Ishikawa (cell line): ENCODE results near the gene PM20D2.

ENCODE experiments used
- CEBPB ChIP-seq: IDR thresholded peaks from 2 replicates; pipeline ENCODE4 v1.6.1; 2012
- CREB1 ChIP-seq: IDR thresholded peaks from 2 replicates; pipeline ENCODE4 v1.6.1; 2012; ENCODE audit warnings: low read depth
- EGR1 ChIP-seq: IDR thresholded peaks from 2 replicates; pipeline ENCODE4 v1.6.1; 2012
- EP300 ChIP-seq: IDR thresholded peaks from 2 replicates; pipeline ENCODE4 v1.6.1; 2012; ENCODE audit warnings: borderline replicate concordance
- FOXM1 ChIP-seq: IDR thresholded peaks from 2 replicates; pipeline ENCODE4 v1.6.1; 2012; ENCODE audit warnings: low read depth, borderline replicate concordance
- NFIC ChIP-seq: IDR thresholded peaks from 2 replicates; pipeline ENCODE4 v1.6.1; 2012
- RAD21 ChIP-seq: IDR thresholded peaks from 2 replicates; pipeline ENCODE4 v1.6.1; 2012; ENCODE audit warnings: low read depth
- TAF1 ChIP-seq: IDR thresholded peaks from 2 replicates; pipeline ENCODE4 v1.6.1; 2012; ENCODE audit warnings: low read depth, mild to moderate bottlenecking
- TCF12 ChIP-seq: IDR thresholded peaks from 2 replicates; pipeline ENCODE4 v1.6.1; 2012; ENCODE audit warnings: low read depth
- TEAD4 ChIP-seq: IDR thresholded peaks from 2 replicates; pipeline ENCODE4 v1.6.1; 2012
- YY1 ChIP-seq: IDR thresholded peaks from 2 replicates; pipeline ENCODE4 v1.6.1; 2012; ENCODE audit warnings: low read depth
- ZBTB7A ChIP-seq: IDR thresholded peaks from 2 replicates; pipeline ENCODE4 v1.6.1; 2012; ENCODE audit warnings: low read depth
- TF ChIP-seq, protein P1 (sequence below): IDR thresholded peaks from 2 replicates; pipeline ENCODE4 v1.6.1; 2012
- TF ChIP-seq, protein P2 (sequence below): IDR thresholded peaks from 2 replicates; pipeline ENCODE4 v1.6.1; 2012; ENCODE audit warnings: low read depth, mild to moderate bottlenecking
- TF ChIP-seq, protein P3 (sequence below): IDR thresholded peaks from 2 replicates; pipeline ENCODE4 v1.6.1; 2012

PM20D2 gene

DNA sequence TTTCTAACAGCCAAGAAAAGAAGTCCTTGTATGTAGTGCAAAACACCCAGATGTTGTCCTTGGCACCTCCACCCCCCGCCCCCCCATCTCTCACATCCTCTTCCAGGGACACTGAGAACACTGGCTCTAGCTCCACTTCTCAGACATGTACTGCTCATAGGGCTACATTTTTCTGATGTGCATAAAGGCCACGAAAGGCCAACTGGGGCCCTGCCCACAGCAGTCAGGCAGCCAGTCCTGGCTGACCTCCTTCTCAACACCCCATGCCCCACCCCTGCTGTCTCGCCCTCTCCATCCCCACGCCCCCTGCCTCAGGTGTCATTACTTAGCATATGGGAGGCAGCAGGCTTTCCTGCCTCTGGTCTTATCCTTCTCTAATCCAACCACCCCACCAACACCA, 60.0 kb downstream of the PM20D2 start:
- TF ChIP-seq EP300, result no peak
- TF ChIP-seq YY1, result no peak
- no peak for TF ChIP-seq EGR1
- TF ChIP-seq TAF1, result no peak
- TF ChIP-seq TEAD4, result no peak
- TF ChIP-seq, protein P1, sequence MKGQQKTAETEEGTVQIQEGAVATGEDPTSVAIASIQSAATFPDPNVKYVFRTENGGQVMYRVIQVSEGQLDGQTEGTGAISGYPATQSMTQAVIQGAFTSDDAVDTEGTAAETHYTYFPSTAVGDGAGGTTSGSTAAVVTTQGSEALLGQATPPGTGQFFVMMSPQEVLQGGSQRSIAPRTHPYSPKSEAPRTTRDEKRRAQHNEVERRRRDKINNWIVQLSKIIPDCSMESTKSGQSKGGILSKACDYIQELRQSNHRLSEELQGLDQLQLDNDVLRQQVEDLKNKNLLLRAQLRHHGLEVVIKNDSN, result no peak
- no peak for TF ChIP-seq ZBTB7A
- TF ChIP-seq, protein P2, sequence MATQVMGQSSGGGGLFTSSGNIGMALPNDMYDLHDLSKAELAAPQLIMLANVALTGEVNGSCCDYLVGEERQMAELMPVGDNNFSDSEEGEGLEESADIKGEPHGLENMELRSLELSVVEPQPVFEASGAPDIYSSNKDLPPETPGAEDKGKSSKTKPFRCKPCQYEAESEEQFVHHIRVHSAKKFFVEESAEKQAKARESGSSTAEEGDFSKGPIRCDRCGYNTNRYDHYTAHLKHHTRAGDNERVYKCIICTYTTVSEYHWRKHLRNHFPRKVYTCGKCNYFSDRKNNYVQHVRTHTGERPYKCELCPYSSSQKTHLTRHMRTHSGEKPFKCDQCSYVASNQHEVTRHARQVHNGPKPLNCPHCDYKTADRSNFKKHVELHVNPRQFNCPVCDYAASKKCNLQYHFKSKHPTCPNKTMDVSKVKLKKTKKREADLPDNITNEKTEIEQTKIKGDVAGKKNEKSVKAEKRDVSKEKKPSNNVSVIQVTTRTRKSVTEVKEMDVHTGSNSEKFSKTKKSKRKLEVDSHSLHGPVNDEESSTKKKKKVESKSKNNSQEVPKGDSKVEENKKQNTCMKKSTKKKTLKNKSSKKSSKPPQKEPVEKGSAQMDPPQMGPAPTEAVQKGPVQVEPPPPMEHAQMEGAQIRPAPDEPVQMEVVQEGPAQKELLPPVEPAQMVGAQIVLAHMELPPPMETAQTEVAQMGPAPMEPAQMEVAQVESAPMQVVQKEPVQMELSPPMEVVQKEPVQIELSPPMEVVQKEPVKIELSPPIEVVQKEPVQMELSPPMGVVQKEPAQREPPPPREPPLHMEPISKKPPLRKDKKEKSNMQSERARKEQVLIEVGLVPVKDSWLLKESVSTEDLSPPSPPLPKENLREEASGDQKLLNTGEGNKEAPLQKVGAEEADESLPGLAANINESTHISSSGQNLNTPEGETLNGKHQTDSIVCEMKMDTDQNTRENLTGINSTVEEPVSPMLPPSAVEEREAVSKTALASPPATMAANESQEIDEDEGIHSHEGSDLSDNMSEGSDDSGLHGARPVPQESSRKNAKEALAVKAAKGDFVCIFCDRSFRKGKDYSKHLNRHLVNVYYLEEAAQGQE, result no peak
- TF ChIP-seq RAD21, result no peak
- no peak for TF ChIP-seq NFIC
- TF ChIP-seq, protein P3, sequence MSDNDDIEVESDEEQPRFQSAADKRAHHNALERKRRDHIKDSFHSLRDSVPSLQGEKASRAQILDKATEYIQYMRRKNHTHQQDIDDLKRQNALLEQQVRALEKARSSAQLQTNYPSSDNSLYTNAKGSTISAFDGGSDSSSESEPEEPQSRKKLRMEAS, result no peak
- no peak for TF ChIP-seq TCF12
- no peak for TF ChIP-seq FOXM1
- no peak for TF ChIP-seq CEBPB
- no peak for TF ChIP-seq CREB1

GRCh38 chr6:89208551-89208950, 62.7 kb downstream of the PM20D2 start:
- TF ChIP-seq FOXM1, result no peak
- TF ChIP-seq EGR1, result no peak
- no peak for TF ChIP-seq CREB1

GRCh38 chr6:89209457-89209856, 63.6 kb downstream of the PM20D2 start:
- no peak for TF ChIP-seq ZBTB7A
- no peak for TF ChIP-seq CREB1
- TF ChIP-seq TEAD4, result no peak
- TF ChIP-seq, protein P3, result no peak
- TF ChIP-seq, protein P1, result no peak
- no peak for TF ChIP-seq NFIC
- no peak for TF ChIP-seq TAF1

GRCh38 chr6:89212472-89212871, 66.6 kb downstream of the PM20D2 start:
- no peak for TF ChIP-seq CEBPB
- no peak for TF ChIP-seq FOXM1
- TF ChIP-seq, protein P1, result no peak
- TF ChIP-seq, protein P2, result no peak
- TF ChIP-seq CREB1, result no peak
- TF ChIP-seq TCF12, result no peak
- TF ChIP-seq RAD21, result no peak
- no peak for TF ChIP-seq YY1
- TF ChIP-seq, protein P3, result no peak
- no peak for TF ChIP-seq TAF1
- TF ChIP-seq ZBTB7A, result no peak
- TF ChIP-seq NFIC, result no peak
- no peak for TF ChIP-seq EP300
- TF ChIP-seq TEAD4, result no peak
- no peak for TF ChIP-seq EGR1

GRCh38 chr6:89214197-89214596, 68.3 kb downstream of the PM20D2 start:
- TF ChIP-seq ZBTB7A (no peak), EP300 (no peak), TEAD4 (no peak), TCF12 (no peak), RAD21 (no peak), YY1 (no peak), EGR1 (no peak), CREB1 (no peak), NFIC (no peak), FOXM1 (no peak), TAF1 (no peak), CEBPB (no peak)
- TF ChIP-seq, protein P3, result no peak
- TF ChIP-seq, protein P1, result no peak
- TF ChIP-seq, protein P2, result no peak
